ENCODE measurements around the gene B4GALT5.

The B4GALT5 gene

GRCh38 chr20:49657118-49657901 is 56.4 kb downstream of the B4GALT5 start:
- no peak for DNase-seq

GRCh38 chr20:49656304-49656703 is 57.4 kb downstream of the B4GALT5 start:
- peak in 1 of 14 donors; percentile 62 for DNase-seq

GRCh38 chr20:49653925-49654434 is 59.7 kb downstream of the B4GALT5 start:
- DNase-seq, result no peak

GRCh38 chr20:49649672-49650071 is 64.0 kb downstream of the B4GALT5 start:
- DNase-seq, result no peak

GRCh38 chr20:49647550-49647949 is 66.1 kb downstream of the B4GALT5 start:
- DNase-seq, result no peak

GRCh38 chr20:49646528-49646927 is 67.2 kb downstream of the B4GALT5 start:
- no peak for DNase-seq

- no peak for DNase-seq
These were observed 67.6 kb downstream of the B4GALT5 start for GRCh38 chr20:49646126-49646525.

- no peak for DNase-seq
These were observed 68.6 kb downstream of the B4GALT5 start for GRCh38 chr20:49644980-49645565.

GRCh38 chr20:49642816-49643215 is 70.9 kb downstream of the B4GALT5 start:
- DNase-seq, result no peak

GRCh38 chr20:49641683-49642656 is 71.7 kb downstream of the B4GALT5 start:
- no peak for DNase-seq

- DNase-seq, result no peak
These were observed 76.5 kb downstream of the B4GALT5 start for GRCh38 chr20:49637046-49637637.

- DNase-seq, result peak in 2 of 14 donors; percentile 11 to 14
These were observed 77.2 kb downstream of the B4GALT5 start for GRCh38 chr20:49636447-49636846.

- DNase-seq, result no peak
These were observed 77.8 kb downstream of the B4GALT5 start for GRCh38 chr20:49635866-49636265.

GRCh38 chr20:49635166-49635565 is 78.5 kb downstream of the B4GALT5 start:
- DNase-seq, result peak in 6 of 14 donors; percentile 10 to 34 (median 20)

- DNase-seq, result no peak
These were observed 79.6 kb downstream of the B4GALT5 start for GRCh38 chr20:49634116-49634515.

GRCh38 chr20:49633643-49634042 is 80.0 kb downstream of the B4GALT5 start:
- DNase-seq, result no peak

- no peak for DNase-seq
These were observed 80.7 kb downstream of the B4GALT5 start for GRCh38 chr20:49633023-49633422.

- no peak for DNase-seq
These were observed 81.7 kb downstream of the B4GALT5 start for GRCh38 chr20:49631856-49632418.

GRCh38 chr20:49631061-49631716 is 82.5 kb downstream of the B4GALT5 start:
- no peak for DNase-seq

GRCh38 chr20:49630396-49630951 is 83.2 kb downstream of the B4GALT5 start:
- DNase-seq, result no peak

- DNase-seq, result no peak
These were observed 84.1 kb downstream of the B4GALT5 start for GRCh38 chr20:49629606-49630005.
